Stimulated activated CD4-positive, alpha-beta T cell treated with anti-CD3 and anti-CD28 coated beads, Interleukin-2, amount 100 ng/mL, for 4 hours (primary cell): ENCODE measurements around the gene SNRPN.
"Not testable (repeated sequence)": the region's sequence is repeated elsewhere in the genome, so short reads cannot be mapped to it uniquely, and the experiment has no call there.

Experiments
- DNase-seq: peaks from one replicate; pipeline ENCODE4 v3.0.0-alpha.2; 2020; ENCODE audit warnings: low read depth

Gene SNRPN

DNA sequence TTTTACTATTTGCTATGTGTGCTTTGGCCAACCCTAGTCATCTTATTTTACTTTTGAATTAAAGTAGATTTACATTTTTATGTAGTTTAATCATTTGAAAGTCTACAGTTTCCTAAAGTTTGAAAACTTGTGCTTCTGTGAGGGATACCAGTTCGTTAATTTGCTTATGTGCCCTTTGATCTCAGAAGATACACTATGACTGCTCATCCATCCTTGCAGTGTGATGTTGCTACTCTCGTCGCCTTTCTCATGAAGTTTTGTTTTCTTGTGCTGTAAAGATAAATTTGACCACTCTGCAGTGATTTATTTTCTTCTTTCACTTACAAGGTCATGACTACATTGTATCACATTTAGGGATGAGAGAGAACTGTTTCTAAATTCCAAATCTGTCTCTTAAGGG is 16.3 kb downstream of the SNRPN start:
- DNase-seq, result no peak

DNA sequence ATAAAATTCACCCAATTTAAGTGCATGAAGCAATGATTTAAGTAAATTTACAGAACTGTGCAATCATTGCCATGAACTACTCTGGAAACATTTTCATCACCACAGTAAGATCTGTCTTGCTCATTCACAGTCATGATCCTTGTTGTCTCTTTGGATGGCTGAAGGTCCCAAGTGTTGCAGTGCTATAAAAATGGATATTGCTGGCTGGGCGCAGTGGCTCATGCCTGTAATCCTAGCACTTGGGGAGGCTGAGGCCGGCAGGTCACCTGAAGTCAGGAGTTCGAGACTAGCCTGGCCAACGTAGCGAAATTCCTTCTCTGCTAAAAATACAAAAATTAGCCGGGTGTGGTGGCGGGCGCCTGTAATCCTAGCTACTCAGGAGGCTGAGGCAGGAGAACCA is 17.0 kb downstream of the SNRPN start:
- DNase-seq, result no peak

DNA sequence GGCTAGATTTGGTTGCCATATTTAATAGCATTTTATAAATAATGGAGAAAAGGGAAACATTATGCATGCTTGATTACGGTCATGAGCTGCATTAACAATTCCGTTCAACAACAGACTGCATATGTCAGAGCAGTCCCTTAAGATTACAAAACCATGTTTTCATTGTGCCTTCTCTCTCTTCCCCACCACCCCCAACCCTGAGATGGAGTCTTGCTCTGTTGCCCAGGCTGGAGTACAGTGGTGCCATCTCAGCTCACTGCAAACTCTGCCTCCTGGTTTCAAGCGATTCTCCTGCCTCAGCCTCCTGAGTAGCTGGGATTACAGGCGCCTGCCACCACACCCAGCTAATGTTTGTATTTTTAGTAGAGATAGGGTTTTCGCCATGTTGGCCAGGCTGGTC is 17.9 kb downstream of the SNRPN start:
- DNase-seq, result not testable (repeated sequence)

DNA sequence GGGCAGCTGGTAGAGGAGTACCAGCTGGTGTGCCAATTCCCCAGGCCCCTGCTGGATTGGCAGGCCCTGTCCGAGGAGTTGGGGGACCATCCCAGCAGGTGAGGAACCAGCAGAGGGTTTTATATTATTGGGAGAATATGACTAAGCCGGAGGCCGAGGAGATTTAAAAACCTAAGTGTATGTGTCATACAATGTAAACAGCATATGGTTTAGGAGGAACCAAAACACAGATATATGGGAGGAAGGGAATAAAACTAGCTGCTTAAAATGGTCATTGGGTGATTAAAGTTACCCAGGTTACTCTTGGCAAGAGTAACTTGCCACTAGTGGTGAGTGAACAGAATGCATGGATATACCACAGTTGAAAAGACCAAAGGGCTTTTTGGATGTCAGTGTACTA is 22.1 kb downstream of the SNRPN start:
- DNase-seq, result no peak

DNA sequence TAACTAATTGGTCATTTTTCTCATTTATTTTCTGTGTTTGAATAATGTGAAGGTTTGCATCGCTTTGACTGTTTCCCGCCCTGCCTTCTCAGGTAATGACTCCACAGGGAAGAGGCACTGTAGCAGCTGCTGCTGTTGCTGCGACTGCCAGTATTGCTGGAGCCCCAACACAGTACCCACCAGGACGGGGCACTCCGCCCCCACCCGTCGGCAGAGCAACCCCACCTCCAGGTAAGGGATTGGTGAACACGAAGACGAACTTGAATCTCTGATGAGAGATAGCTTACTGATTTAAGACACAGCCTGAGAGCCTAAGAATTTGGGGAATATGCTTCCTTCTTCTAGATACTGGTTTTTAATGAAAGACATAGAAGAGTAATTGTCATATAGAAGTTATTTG is 22.9 kb downstream of the SNRPN start:
- no peak for DNase-seq

DNA sequence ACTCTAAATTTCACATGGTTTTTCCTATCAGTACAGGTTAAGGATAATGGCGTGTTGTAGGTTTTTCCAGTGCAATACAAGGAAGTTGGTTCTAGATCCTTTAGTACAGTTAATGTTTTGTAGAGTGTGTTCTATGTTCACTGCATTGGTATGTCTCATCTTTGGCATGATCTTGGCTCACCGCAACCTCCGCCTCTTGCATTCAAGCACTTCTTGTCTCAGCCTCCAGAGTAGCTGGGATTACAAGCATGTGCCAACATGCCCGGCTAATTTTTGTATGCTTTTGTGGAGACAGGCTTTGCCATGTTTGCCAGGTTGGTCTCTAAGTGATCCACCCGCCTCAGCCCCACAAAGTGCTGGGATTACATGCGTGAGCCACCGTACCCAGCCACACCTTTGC is 30.4 kb downstream of the SNRPN start:
- DNase-seq, result no peak

DNA sequence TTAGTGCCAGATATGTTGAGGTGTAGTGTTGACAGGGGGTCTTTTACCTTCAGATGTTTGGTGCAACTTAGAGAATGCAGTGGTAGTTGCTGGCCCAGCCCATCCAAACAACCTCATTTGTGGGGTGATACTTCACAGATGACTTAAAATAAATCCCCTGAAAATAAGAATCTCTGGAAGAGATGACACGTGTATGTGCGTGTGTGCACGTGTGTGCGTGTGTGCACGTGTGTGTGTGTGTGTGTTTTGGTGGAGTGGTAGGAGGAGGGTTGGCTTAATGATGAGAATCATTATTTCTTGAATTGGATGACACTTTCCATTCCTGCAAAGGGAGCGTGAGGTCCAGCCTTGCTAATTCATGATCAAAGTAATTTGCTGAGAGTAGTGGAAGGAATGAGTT is 31.9 kb downstream of the SNRPN start:
- no peak for DNase-seq

DNA sequence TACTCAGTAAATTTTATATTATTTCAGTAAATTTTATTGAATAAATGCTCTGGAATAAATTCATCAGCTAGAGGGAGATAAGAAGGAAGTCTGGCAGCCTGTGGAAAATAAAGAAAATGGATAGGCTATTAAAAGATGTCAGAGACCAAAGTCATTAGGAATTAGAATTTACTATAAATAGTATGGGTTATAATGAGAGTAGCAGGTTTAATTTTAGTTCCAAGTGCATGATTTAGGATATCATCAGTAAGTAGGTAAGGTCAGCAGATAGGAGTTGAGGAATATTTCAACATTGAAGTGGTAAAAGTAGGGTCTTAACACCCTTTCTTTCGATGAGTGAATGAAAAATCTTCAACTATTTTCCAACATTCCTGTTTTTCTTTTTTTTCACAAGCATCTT is 64.6 kb downstream of the SNRPN start:
- no peak for DNase-seq

DNA sequence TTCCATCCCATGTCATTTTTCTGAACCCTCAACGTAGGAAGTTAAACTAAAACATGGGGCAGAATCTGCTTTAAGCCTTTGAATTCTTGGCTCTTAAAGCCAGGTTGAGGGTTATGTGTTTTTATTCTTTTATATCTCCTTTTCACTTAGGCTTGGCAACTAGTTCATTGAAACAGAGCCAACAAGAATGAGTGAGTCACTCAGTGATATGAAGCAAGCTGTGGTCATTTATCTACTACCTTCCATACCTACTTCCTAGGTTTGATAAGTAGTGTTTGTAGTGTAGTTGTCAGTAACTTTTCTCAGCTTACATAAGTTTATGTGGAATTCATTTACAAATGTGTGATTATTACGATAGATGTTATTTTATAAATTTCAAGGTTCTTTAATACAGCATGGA is 67.4 kb downstream of the SNRPN start:
- no peak for DNase-seq
